Measurements from ENCODE around the gene NSDHL.
A peak's percentile ranks its signal among the peaks of the same experiment; 100 is the strongest.
"Not testable (repeated sequence)": the region's sequence is repeated elsewhere in the genome, so short reads cannot be mapped to it uniquely, and the experiment has no call there.

The NSDHL gene

GRCh38 chrX:152819266-152819665 lies 11.6 kb upstream of the NSDHL start:
- Histone ChIP-seq H3K27ac (ENCODE audit: low read depth, low read length) (no peak overlapping the region), H3K4me1 (ENCODE audit: control insufficient read depth in 5 of 5, insufficient read depth in 5 of 5, low read length in 5 of 5) (no peaks in the 10 kb centered on the region), H3K4me3 (ENCODE audit: low read depth in 1 of 5, low read length in 5 of 5) (no peak overlapping the region), H3K9me3 (ENCODE audit: control insufficient read depth in 5 of 5, low read length in 5 of 5) (no peaks in the 10 kb centered on the region), H3K36me3 (ENCODE audit: control insufficient read depth in 5 of 5, insufficient read depth in 5 of 5, low read length in 5 of 5) (no peaks in the 10 kb centered on the region), H3K27me3 (ENCODE audit: control insufficient read depth in 5 of 5, insufficient read depth in 4 of 5, low read length in 5 of 5) (peaks cover 13 to 19% (median 14%) of the 10 kb centered on the region in 5 donors), H3K9ac (ENCODE audit: low read length in 5 of 5) (no peak overlapping the region)

DNA sequence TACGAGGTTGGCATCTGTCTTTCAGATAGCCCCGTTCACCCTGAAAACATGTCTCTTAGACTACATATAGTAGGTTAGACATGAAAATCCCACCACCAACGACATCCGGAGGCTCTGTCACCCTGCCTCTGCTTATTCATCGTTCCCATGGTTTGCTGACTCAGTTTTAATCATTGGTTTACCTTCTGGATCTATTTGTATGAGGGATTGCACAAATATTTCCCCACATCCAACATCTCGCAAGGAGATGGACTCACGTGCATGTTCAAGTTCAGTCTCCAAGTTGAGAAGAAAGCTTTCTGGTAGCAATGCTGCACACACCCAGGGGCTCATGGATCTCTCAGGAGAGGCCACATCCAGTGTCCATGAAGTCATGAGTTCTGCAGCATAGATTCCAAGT lies 11.1 kb upstream of the NSDHL start:
- Histone ChIP-seq H3K9me3 (ENCODE audit: control insufficient read depth in 5 of 5, low read length in 5 of 5) (no peaks in the 10 kb centered on the region), H3K27me3 (ENCODE audit: control insufficient read depth in 5 of 5, insufficient read depth in 4 of 5, low read length in 5 of 5) (peaks cover 15 to 21% (median 18%) of the 10 kb centered on the region in 5 donors), H3K27ac (ENCODE audit: low read depth, low read length) (no peak overlapping the region), H3K36me3 (ENCODE audit: control insufficient read depth in 5 of 5, insufficient read depth in 5 of 5, low read length in 5 of 5) (no peaks in the 10 kb centered on the region), H3K4me3 (ENCODE audit: low read depth in 1 of 5, low read length in 5 of 5) (no peak overlapping the region), H3K4me1 (ENCODE audit: control insufficient read depth in 5 of 5, insufficient read depth in 5 of 5, low read length in 5 of 5) (no peaks in the 10 kb centered on the region), H3K9ac (ENCODE audit: low read length in 5 of 5) (no peak overlapping the region)

DNA sequence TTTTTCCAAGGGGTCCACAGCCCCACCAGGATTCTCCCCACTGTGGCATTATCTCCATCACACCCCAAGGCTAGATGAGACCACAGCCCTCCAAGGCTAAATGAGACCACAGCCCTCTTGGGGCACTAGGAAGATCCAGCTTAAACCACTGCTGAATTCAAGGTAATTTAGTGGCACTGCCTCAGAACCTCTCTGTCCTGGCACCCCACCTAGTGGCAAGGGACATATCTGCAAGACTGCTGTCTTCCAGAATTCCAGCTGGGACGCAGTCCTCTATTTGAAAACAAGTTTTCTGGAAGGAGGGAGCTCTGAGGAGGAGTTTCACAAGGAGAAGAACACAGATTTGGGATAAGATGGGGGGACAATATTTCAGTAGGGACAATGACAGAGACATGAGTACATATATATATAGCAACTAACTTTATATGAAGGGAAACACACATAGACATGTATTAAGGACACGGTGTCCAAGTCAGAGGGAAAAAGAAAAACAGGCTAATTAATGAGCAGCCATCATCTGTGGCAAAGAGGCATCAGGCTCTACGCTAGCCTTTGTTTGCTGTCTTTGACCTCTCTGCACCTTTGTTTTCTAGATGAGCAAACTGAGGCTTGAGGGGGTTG lies 9.6 kb upstream of the NSDHL start:
- H3K36me3 ChIP-seq (ENCODE audit: control insufficient read depth in 5 of 5, insufficient read depth in 5 of 5, low read length in 5 of 5) = no peaks in the 10 kb centered on the region
- H3K9me3 ChIP-seq (ENCODE audit: control insufficient read depth in 5 of 5, low read length in 5 of 5) = no peaks in the 10 kb centered on the region
- no peak overlapping the region for H3K9ac ChIP-seq (ENCODE audit: low read length in 5 of 5)
- no peak overlapping the region for H3K27ac ChIP-seq (ENCODE audit: low read depth, low read length)
- no peaks in the 10 kb centered on the region for H3K4me1 ChIP-seq (ENCODE audit: control insufficient read depth in 5 of 5, insufficient read depth in 5 of 5, low read length in 5 of 5)
- no peak overlapping the region for H3K4me3 ChIP-seq (ENCODE audit: low read depth in 1 of 5, low read length in 5 of 5)
- H3K27me3 ChIP-seq (ENCODE audit: control insufficient read depth in 5 of 5, insufficient read depth in 4 of 5, low read length in 5 of 5) = peaks cover 18 to 26% (median 21%) of the 10 kb centered on the region in 5 donors

DNA sequence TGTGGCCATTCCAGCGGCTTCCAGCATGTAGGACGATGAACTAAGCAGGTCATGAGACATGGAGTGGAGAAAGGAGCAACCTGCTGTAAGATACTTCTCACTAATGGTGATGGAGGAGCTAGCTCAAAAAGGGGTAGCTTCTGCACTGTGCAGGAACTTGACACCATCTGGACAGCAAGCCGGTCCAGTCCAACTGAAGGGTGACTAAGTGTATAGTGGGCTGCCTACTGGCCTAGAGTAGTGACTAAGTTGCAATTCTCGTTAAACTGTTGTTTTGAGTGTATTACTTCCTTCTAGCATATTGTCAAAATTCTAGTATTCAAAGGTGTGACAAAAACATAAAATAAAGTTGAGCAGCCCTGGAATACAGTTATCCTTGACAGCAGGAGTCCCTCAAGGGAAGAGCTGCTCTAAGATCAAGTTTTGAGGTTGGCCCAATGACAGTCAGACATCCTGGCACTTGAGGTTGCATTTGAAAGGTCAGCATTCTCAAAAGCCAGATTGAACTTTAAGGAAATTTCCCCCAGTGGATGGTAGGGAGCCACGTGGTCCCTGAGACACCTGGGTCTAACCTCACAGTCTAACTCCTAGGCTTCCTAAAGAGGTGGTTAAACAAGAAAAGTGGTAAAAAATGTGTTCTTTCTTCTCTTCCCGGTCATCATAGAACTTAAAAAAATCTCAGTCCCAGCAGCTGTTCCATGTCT lies 8.3 kb upstream of the NSDHL start:
- H3K27me3 ChIP-seq (ENCODE audit: control insufficient read depth in 5 of 5, insufficient read depth in 4 of 5, low read length in 5 of 5) = peaks cover 18 to 27% (median 21%) of the 10 kb centered on the region in 5 donors
- H3K27ac ChIP-seq (ENCODE audit: low read depth, low read length) = no peak overlapping the region
- no peak overlapping the region for H3K4me3 ChIP-seq (ENCODE audit: low read depth in 1 of 5, low read length in 5 of 5)
- peaks cover 0 to 2% (median 0%) of the 10 kb centered on the region in 5 donors for H3K36me3 ChIP-seq (ENCODE audit: control insufficient read depth in 5 of 5, insufficient read depth in 5 of 5, low read length in 5 of 5)
- H3K9me3 ChIP-seq (ENCODE audit: control insufficient read depth in 5 of 5, low read length in 5 of 5) = no peaks in the 10 kb centered on the region
- no peaks in the 10 kb centered on the region for H3K4me1 ChIP-seq (ENCODE audit: control insufficient read depth in 5 of 5, insufficient read depth in 5 of 5, low read length in 5 of 5)
- H3K9ac ChIP-seq (ENCODE audit: low read length in 5 of 5) = no peak overlapping the region

DNA sequence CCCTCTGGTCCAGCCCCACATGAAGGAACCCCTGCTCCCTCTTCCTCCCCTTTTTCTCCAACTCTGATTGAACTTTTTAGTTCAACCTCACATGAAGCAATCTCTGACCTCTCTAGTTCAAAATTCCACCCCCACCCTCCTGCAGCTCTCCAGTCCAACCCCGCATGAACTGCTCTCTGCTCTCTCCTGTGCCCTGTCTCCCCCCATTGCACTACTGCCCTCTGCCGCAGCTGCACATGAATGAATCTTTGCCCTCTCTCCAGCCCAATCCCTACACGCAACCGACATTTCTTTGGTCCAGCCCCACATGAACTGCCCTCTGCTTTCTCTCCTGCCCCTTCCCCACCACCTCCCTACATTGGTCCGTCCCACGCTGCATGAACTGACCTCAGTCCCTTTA lies 7.2 kb upstream of the NSDHL start:
- Histone ChIP-seq H3K9ac (ENCODE audit: low read length in 5 of 5) (no peak overlapping the region), H3K4me3 (ENCODE audit: low read depth in 1 of 5, low read length in 5 of 5) (no peak overlapping the region), H3K9me3 (ENCODE audit: control insufficient read depth in 5 of 5, low read length in 5 of 5) (no peaks in the 10 kb centered on the region), H3K27ac (ENCODE audit: low read depth, low read length) (no peak overlapping the region), H3K4me1 (ENCODE audit: control insufficient read depth in 5 of 5, insufficient read depth in 5 of 5, low read length in 5 of 5) (no peaks in the 10 kb centered on the region), H3K27me3 (ENCODE audit: control insufficient read depth in 5 of 5, insufficient read depth in 4 of 5, low read length in 5 of 5) (peaks cover 17 to 25% (median 19%) of the 10 kb centered on the region in 5 donors), H3K36me3 (ENCODE audit: control insufficient read depth in 5 of 5, insufficient read depth in 5 of 5, low read length in 5 of 5) (peaks cover 0 to 9% (median 2%) of the 10 kb centered on the region in 5 donors)

GRCh38 chrX:152824841-152825374 lies 6.0 kb upstream of the NSDHL start:
- peaks cover 0 to 9% (median 2%) of the 10 kb centered on the region in 5 donors for H3K36me3 ChIP-seq (ENCODE audit: control insufficient read depth in 5 of 5, insufficient read depth in 5 of 5, low read length in 5 of 5)
- no peaks in the 10 kb centered on the region for H3K9me3 ChIP-seq (ENCODE audit: control insufficient read depth in 5 of 5, low read length in 5 of 5)
- peaks cover 15 to 25% (median 19%) of the 10 kb centered on the region in 5 donors for H3K27me3 ChIP-seq (ENCODE audit: control insufficient read depth in 5 of 5, insufficient read depth in 4 of 5, low read length in 5 of 5)
- H3K27ac ChIP-seq (ENCODE audit: low read depth, low read length) = no peak overlapping the region
- peaks cover 0 to 3% (median 2%) of the 10 kb centered on the region in 5 donors for H3K4me1 ChIP-seq (ENCODE audit: control insufficient read depth in 5 of 5, insufficient read depth in 5 of 5, low read length in 5 of 5)
- no peak overlapping the region for H3K9ac ChIP-seq (ENCODE audit: low read length in 5 of 5)
- H3K4me3 ChIP-seq (ENCODE audit: low read depth in 1 of 5, low read length in 5 of 5) = no peak overlapping the region

GRCh38 chrX:152831391-152831790 lies 528 bp downstream of the NSDHL start:
- peaks cover 0 to 17% (median 5%) of the 10 kb centered on the region in 5 donors for H3K36me3 ChIP-seq (ENCODE audit: control insufficient read depth in 5 of 5, insufficient read depth in 5 of 5, low read length in 5 of 5)
- H3K4me3 ChIP-seq (ENCODE audit: low read depth in 1 of 5, low read length in 5 of 5) = peak overlapping the region; percentile 58 to 89 (median 75)
- peak overlapping the region; percentile 26 to 82 (median 74) for H3K9ac ChIP-seq (ENCODE audit: low read length in 5 of 5)
- peaks cover 0 to 5% (median 0%) of the 10 kb centered on the region in 5 donors for H3K9me3 ChIP-seq (ENCODE audit: control insufficient read depth in 5 of 5, low read length in 5 of 5)
- H3K4me1 ChIP-seq (ENCODE audit: control insufficient read depth in 5 of 5, insufficient read depth in 5 of 5, low read length in 5 of 5) = peaks cover 2 to 32% (median 19%) of the 10 kb centered on the region in 5 donors
- peak overlapping the region; percentile 65 for H3K27ac ChIP-seq (ENCODE audit: low read depth, low read length)
- peaks cover 0 to 3% (median 0%) of the 10 kb centered on the region in 5 donors for H3K27me3 ChIP-seq (ENCODE audit: control insufficient read depth in 5 of 5, insufficient read depth in 4 of 5, low read length in 5 of 5)

DNA sequence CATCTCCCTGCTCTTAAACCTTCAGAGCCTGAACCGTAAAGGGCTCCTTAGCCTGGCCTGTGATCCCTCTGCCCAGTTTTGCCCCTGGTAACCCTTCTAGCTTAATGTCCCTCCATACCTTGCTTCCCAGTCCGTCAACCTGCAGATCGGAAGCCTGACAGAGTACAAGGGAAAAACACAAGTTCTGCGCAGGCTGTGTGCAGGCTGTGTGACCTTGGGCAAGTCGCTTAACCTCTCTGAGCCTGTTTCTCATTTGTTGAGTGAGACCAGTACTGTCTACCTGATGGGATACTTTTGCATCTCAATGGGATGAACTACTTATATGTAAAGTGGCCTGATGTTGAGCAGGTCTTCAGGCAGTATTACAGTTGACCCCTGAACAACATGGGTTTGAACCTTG lies 1.7 kb downstream of the NSDHL start:
- no peak overlapping the region for H3K27ac ChIP-seq (ENCODE audit: low read depth, low read length)
- peak overlapping the region in 1 of 5 donors; percentile 89 for H3K4me3 ChIP-seq (ENCODE audit: low read depth in 1 of 5, low read length in 5 of 5)
- peak overlapping the region in 1 of 5 donors; percentile 8 for H3K9ac ChIP-seq (ENCODE audit: low read length in 5 of 5)
- H3K36me3 ChIP-seq (ENCODE audit: control insufficient read depth in 5 of 5, insufficient read depth in 5 of 5, low read length in 5 of 5) = peaks cover 0 to 15% (median 5%) of the 10 kb centered on the region in 5 donors
- peaks cover 2 to 32% (median 19%) of the 10 kb centered on the region in 5 donors for H3K4me1 ChIP-seq (ENCODE audit: control insufficient read depth in 5 of 5, insufficient read depth in 5 of 5, low read length in 5 of 5)
- H3K9me3 ChIP-seq (ENCODE audit: control insufficient read depth in 5 of 5, low read length in 5 of 5) = peaks cover 0 to 5% (median 0%) of the 10 kb centered on the region in 5 donors
- H3K27me3 ChIP-seq (ENCODE audit: control insufficient read depth in 5 of 5, insufficient read depth in 4 of 5, low read length in 5 of 5) = peaks cover 0 to 3% (median 0%) of the 10 kb centered on the region in 5 donors

DNA sequence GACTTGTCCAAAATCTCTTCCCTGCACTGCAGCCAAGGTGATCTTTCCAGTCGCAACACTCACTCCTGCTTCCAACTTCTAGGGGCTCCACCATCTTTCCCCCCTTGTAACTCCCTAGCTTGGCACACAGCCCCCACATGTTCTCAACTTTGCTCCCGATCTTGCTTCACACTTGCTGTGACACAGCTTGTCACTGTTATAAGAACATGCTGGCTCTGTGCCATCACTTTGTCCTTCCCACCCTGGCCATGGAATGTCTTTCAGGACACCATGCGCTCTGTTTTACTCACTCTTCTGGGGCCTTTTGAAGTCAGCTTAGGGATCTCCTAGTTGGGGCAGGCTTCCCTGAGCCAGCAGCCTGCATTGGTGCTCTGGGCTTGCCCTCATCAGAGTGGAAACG lies 2.5 kb downstream of the NSDHL start:
- Histone ChIP-seq H3K4me1 (ENCODE audit: control insufficient read depth in 5 of 5, insufficient read depth in 5 of 5, low read length in 5 of 5) (peaks cover 2 to 32% (median 19%) of the 10 kb centered on the region in 5 donors), H3K4me3 (ENCODE audit: low read depth in 1 of 5, low read length in 5 of 5) (no peak overlapping the region), H3K27me3 (ENCODE audit: control insufficient read depth in 5 of 5, insufficient read depth in 4 of 5, low read length in 5 of 5) (peaks cover 0 to 3% (median 0%) of the 10 kb centered on the region in 5 donors), H3K27ac (ENCODE audit: low read depth, low read length) (no peak overlapping the region), H3K36me3 (ENCODE audit: control insufficient read depth in 5 of 5, insufficient read depth in 5 of 5, low read length in 5 of 5) (peaks cover 0 to 7% (median 3%) of the 10 kb centered on the region in 5 donors), H3K9me3 (ENCODE audit: control insufficient read depth in 5 of 5, low read length in 5 of 5) (peaks cover 0 to 5% (median 0%) of the 10 kb centered on the region in 5 donors), H3K9ac (ENCODE audit: low read length in 5 of 5) (no peak overlapping the region)

DNA sequence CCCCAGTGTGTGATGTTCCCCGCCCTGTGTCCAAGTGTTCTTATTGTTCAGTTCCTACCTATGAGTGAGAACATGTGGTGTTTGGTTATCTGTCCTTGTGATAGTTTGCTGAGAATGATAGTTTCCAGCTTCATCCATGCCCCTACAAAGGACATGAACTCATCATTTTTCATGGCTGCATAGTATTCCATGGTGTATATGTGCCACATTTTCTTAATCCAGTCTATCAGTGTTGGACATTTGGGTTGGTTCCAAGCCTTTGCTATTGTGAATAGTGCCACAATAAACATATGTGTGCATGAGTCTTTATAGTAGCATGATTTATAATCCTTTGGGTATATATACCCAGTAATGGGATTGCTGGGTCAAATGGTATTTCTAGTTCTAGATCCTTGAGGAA lies 4.6 kb downstream of the NSDHL start:
- H3K36me3 ChIP-seq (ENCODE audit: control insufficient read depth in 5 of 5, insufficient read depth in 5 of 5, low read length in 5 of 5); H3K27me3 ChIP-seq (ENCODE audit: control insufficient read depth in 5 of 5, insufficient read depth in 4 of 5, low read length in 5 of 5); H3K9me3 ChIP-seq (ENCODE audit: control insufficient read depth in 5 of 5, low read length in 5 of 5); H3K4me3 ChIP-seq (ENCODE audit: low read depth in 1 of 5, low read length in 5 of 5); H3K9ac ChIP-seq (ENCODE audit: low read length in 5 of 5); H3K27ac ChIP-seq (ENCODE audit: low read depth, low read length): not testable (repeated sequence)
- peaks cover 2 to 27% (median 14%) of the 10 kb centered on the region in 5 donors for H3K4me1 ChIP-seq (ENCODE audit: control insufficient read depth in 5 of 5, insufficient read depth in 5 of 5, low read length in 5 of 5)

Measured in subcutaneous abdominal adipose tissue (tissue), 5 donors.